Immature natural killer cell (primary cell): ENCODE measurements around the gene BET1L. TPM values are rescaled to one million over a fixed set of nuclear protein-coding genes. Genes with fewer than 3 reads are reported as not detected.
"Not testable (repeated sequence)": the region's sequence is repeated elsewhere in the genome, so short reads cannot be mapped to it uniquely, and the experiment has no call there.

ENCODE experiments used
- DNase-seq, 3 donors: peaks; one replicate each; pipeline ENCODE4 v3.0.0; 2022; ENCODE audit warnings: mixed read lengths in 1 of 3
- H3K27ac Mint-ChIP-seq, 6 donors: one replicate each; pipeline ENCODE4 v1.8.0; 2020; ENCODE audit warnings: mixed read lengths in 6 of 6, mild to moderate bottlenecking in 5 of 6, inconsistent platforms in 4 of 6, moderate library complexity in 3 of 6
- H3K27me3 Mint-ChIP-seq, 3 donors: one replicate each; pipeline ENCODE4 v1.8.0; 2020 to 2021; ENCODE audit warnings: low read depth in 3 of 3, mild to moderate bottlenecking in 3 of 3, mixed read lengths in 3 of 3, moderate library complexity in 3 of 3, inconsistent platforms in 1 of 3
- H3K36me3 Mint-ChIP-seq, 3 donors: one replicate each; pipeline ENCODE4 v1.8.0; 2020; ENCODE audit warnings: mixed read lengths in 3 of 3, inconsistent platforms in 2 of 3, mild to moderate bottlenecking in 2 of 3
- H3K4me1 Mint-ChIP-seq, 2 donors: one replicate each; pipeline ENCODE4 v1.8.0; 2020; ENCODE audit warnings: inconsistent platforms in 2 of 2, mild to moderate bottlenecking in 2 of 2, mixed read lengths in 2 of 2, moderate library complexity in 1 of 2
- H3K4me3 Mint-ChIP-seq, 5 donors: one replicate each; pipeline ENCODE4 v1.8.0; 2020; ENCODE audit warnings: mild to moderate bottlenecking in 5 of 5, mixed read lengths in 5 of 5, inconsistent platforms in 3 of 5, moderate library complexity in 3 of 5
- H3K9me3 Mint-ChIP-seq, 6 donors: one replicate each; pipeline ENCODE4 v1.8.0; 2020; ENCODE audit warnings: mild to moderate bottlenecking in 6 of 6, mixed read lengths in 6 of 6, inconsistent platforms in 4 of 6, moderate library complexity in 3 of 6
- polyA plus RNA-seq, 3 donors: library from polyadenylated mRNA; unstranded; fragments of 300-500 nt; fragmentation: Illumina TruSeq; gene quantifications; one replicate each; pipeline ENCODE4 v1.2.3, GENCODE V29; 2021

The BET1L gene
- polyA plus RNA-seq, 3 donors from 2014 or later: 12.1 to 39.5 (median 24.6) TPM

GRCh38 chr11:238346-238745 lies 31.1 kb upstream of the BET1L start:
- H3K4me1 Mint-ChIP-seq: peaks cover 40 to 61% of the 10 kb centered on the region in 2 donors
- peak overlapping the region; percentile 97 to 100 (median 100) for H3K27ac Mint-ChIP-seq
- not testable (repeated sequence) for H3K9me3 Mint-ChIP-seq, DNase-seq
- H3K4me3 Mint-ChIP-seq: peak overlapping the region; percentile 44 to 99 (median 99)
- H3K27me3 Mint-ChIP-seq: peaks cover 15 to 20% (median 15%) of the 10 kb centered on the region in 3 donors
- H3K36me3 Mint-ChIP-seq: peaks cover 11 to 20% (median 16%) of the 10 kb centered on the region in 3 donors

- Mint-ChIP-seq H3K27ac (peak within 1 kb of the TSS; percentile 97 to 100 (median 100)), H3K4me3 (peak within 1 kb of the TSS; percentile 91 to 99 (median 99)), H3K36me3 (peaks cover 4 to 14% (median 11%) of the 10 kb centered on the region in 3 donors), H3K4me1 (peaks cover 40 to 53% of the 10 kb centered on the region in 2 donors), H3K27me3 (peaks cover 15 to 20% (median 15%) of the 10 kb centered on the region in 3 donors), H3K9me3 (no peaks in the 10 kb centered on the region)
- DNase-seq: peak; percentile 91 to 92 (median 91)
Observed at GRCh38 chr11:236774-237767, 29.9 kb upstream of the BET1L start, which contains the start of gene PSMD13. Gene PSMD13, plus strand, starts transcription at chr11:236976. Its CDS starts 74 bp downstream, at chr11:237050.

GRCh38 chr11:235997-236773 lies 29.0 kb upstream of the BET1L start, which contains the start of gene SIRT3:
Gene SIRT3, minus strand, starts transcription at chr11:236342. Its CDS starts 14 bp downstream, at chr11:236328.
- H3K4me3 Mint-ChIP-seq: peak within 1 kb of the TSS; percentile 91 to 99 (median 99)
- DNase-seq: peak; percentile 87 to 91 (median 90)
- peak within 1 kb of the TSS; percentile 97 to 100 (median 100) for H3K27ac Mint-ChIP-seq
- peaks cover 15 to 20% (median 15%) of the 10 kb centered on the region in 3 donors for H3K27me3 Mint-ChIP-seq
- no peaks in the 10 kb centered on the region for H3K9me3 Mint-ChIP-seq
- H3K4me1 Mint-ChIP-seq: peaks cover 33 to 44% of the 10 kb centered on the region in 2 donors
- peaks cover 0 to 5% (median 3%) of the 10 kb centered on the region in 3 donors for H3K36me3 Mint-ChIP-seq

- H3K27ac Mint-ChIP-seq: peak overlapping the region; percentile 93 to 100 (median 96)
- DNase-seq: peak; percentile 90 to 92 (median 91)
- H3K27me3 Mint-ChIP-seq: peaks cover 15 to 20% (median 15%) of the 10 kb centered on the region in 3 donors
- H3K4me3 Mint-ChIP-seq: peak overlapping the region; percentile 79 to 99 (median 87)
- peaks cover 0 to 4% (median 3%) of the 10 kb centered on the region in 3 donors for H3K36me3 Mint-ChIP-seq
- H3K9me3 Mint-ChIP-seq: no peaks in the 10 kb centered on the region
- peaks cover 31 to 43% of the 10 kb centered on the region in 2 donors for H3K4me1 Mint-ChIP-seq
Observed at GRCh38 chr11:235609-235996, 28.4 kb upstream of the BET1L start.

- DNase-seq: no peak
- peak overlapping the region; percentile 79 to 99 (median 87) for H3K4me3 Mint-ChIP-seq
- peak overlapping the region; percentile 93 to 100 (median 96) for H3K27ac Mint-ChIP-seq
- H3K4me1 Mint-ChIP-seq: peaks cover 31 to 43% of the 10 kb centered on the region in 2 donors
- H3K36me3 Mint-ChIP-seq: peaks cover 0 to 3% (median under 1%) of the 10 kb centered on the region in 3 donors
- H3K9me3 Mint-ChIP-seq: no peaks in the 10 kb centered on the region
- H3K27me3 Mint-ChIP-seq: peaks cover 15 to 20% (median 15%) of the 10 kb centered on the region in 3 donors
Observed at GRCh38 chr11:235180-235579, 28.0 kb upstream of the BET1L start.

GRCh38 chr11:232783-233565 lies 25.8 kb upstream of the BET1L start:
- no peak for DNase-seq
- no peaks in the 10 kb centered on the region for H3K9me3 Mint-ChIP-seq
- H3K27me3 Mint-ChIP-seq: peaks cover 15 to 20% (median 15%) of the 10 kb centered on the region in 3 donors
- H3K27ac Mint-ChIP-seq: peak overlapping the region in 5 of 6 donors; percentile 70 to 93 (median 84)
- H3K4me3 Mint-ChIP-seq: peak overlapping the region in 1 of 5 donors; percentile 13
- peaks cover 4 to 10% (median 5%) of the 10 kb centered on the region in 3 donors for H3K36me3 Mint-ChIP-seq
- H3K4me1 Mint-ChIP-seq: peaks cover 23 to 24% of the 10 kb centered on the region in 2 donors

- peaks cover 8 to 14% (median 13%) of the 10 kb centered on the region in 3 donors for H3K36me3 Mint-ChIP-seq
- H3K9me3 Mint-ChIP-seq: no peaks in the 10 kb centered on the region
- peaks cover 2 to 5% (median 4%) of the 10 kb centered on the region in 3 donors for H3K27me3 Mint-ChIP-seq
- H3K27ac Mint-ChIP-seq: peak overlapping the region in 2 of 6 donors; percentile 30 to 59
- DNase-seq: no peak
- peaks cover 5 to 9% of the 10 kb centered on the region in 2 donors for H3K4me1 Mint-ChIP-seq
- H3K4me3 Mint-ChIP-seq: no peak overlapping the region
Observed at GRCh38 chr11:230431-230830, 23.2 kb upstream of the BET1L start.

GRCh38 chr11:227824-228379 lies 20.7 kb upstream of the BET1L start:
- H3K4me3 Mint-ChIP-seq: no peak overlapping the region

GRCh38 chr11:225734-226453 lies 18.7 kb upstream of the BET1L start:
- Mint-ChIP-seq H3K4me3 (no peak overlapping the region), H3K27ac (peak overlapping the region in 2 of 6 donors; percentile 55 to 69), H3K9me3 (no peaks in the 10 kb centered on the region), H3K36me3 (peaks cover 14 to 28% (median 23%) of the 10 kb centered on the region in 3 donors), H3K4me1 (no peaks in the 10 kb centered on the region), H3K27me3 (peaks cover 0 to 2% (median 1%) of the 10 kb centered on the region in 3 donors)
- no peak for DNase-seq

More at GRCh38 chr11:227824-228379, 20.7 kb upstream of the BET1L start:
- DNase-seq: no peak
- H3K36me3 Mint-ChIP-seq: peaks cover 9 to 20% (median 18%) of the 10 kb centered on the region in 3 donors
- no peaks in the 10 kb centered on the region for H3K9me3 Mint-ChIP-seq
- no peaks in the 10 kb centered on the region for H3K4me1 Mint-ChIP-seq
- peaks cover 0 to 2% (median 1%) of the 10 kb centered on the region in 3 donors for H3K27me3 Mint-ChIP-seq
- peak overlapping the region in 1 of 6 donors; percentile 64 for H3K27ac Mint-ChIP-seq

GRCh38 chr11:224424-224823 lies 17.2 kb upstream of the BET1L start:
- Mint-ChIP-seq H3K4me1 (no peaks in the 10 kb centered on the region), H3K27ac (no peak overlapping the region)

GRCh38 chr11:223884-224283 lies 16.7 kb upstream of the BET1L start:
- peaks cover 14 to 32% (median 26%) of the 10 kb centered on the region in 3 donors for H3K36me3 Mint-ChIP-seq

More at GRCh38 chr11:224424-224823, 17.2 kb upstream of the BET1L start:
- H3K9me3 Mint-ChIP-seq: no peaks in the 10 kb centered on the region
- DNase-seq: no peak
- H3K36me3 Mint-ChIP-seq: peaks cover 12 to 29% (median 22%) of the 10 kb centered on the region in 3 donors
- peaks cover 0 to 2% (median 1%) of the 10 kb centered on the region in 3 donors for H3K27me3 Mint-ChIP-seq
- H3K4me3 Mint-ChIP-seq: no peak overlapping the region

More at GRCh38 chr11:223884-224283, 16.7 kb upstream of the BET1L start:
- H3K27me3 Mint-ChIP-seq: peaks cover 0 to 4% (median 2%) of the 10 kb centered on the region in 3 donors
- no peak overlapping the region for H3K4me3 Mint-ChIP-seq
- H3K27ac Mint-ChIP-seq: no peak overlapping the region
- no peak for DNase-seq
- no peaks in the 10 kb centered on the region for H3K9me3 Mint-ChIP-seq
- no peaks in the 10 kb centered on the region for H3K4me1 Mint-ChIP-seq
